Endothelial cell of umbilical vein (primary cell): ENCODE measurements around the gene PLEKHH2. TPM values are rescaled to one million over a fixed set of nuclear protein-coding genes. Genes with fewer than 3 reads are reported as not detected.

Source experiments
- BruUV-seq: library from RNA; stranded (reverse); fragments of 400-500 nt; replicated peaks from 2 replicates; lab custom pipeline; 2021; lab: Mats Ljungman, UMichigan
- CTCF ChIA-PET: fragments of 300-600, 350-600 bp; sonication (Branson Sonifier 250); formaldehyde crosslinking; loops from one replicate; lab custom pipeline; 2021; ENCODE audit warnings: antibody characterized with exemption, inconsistent platforms; lab: Charles Lee
- POLR2A ChIA-PET: fragments of 300-600, 350-600 bp; sonication (Branson Sonifier 250); formaldehyde crosslinking; loops from one replicate; lab custom pipeline; 2021; ENCODE audit warnings: antibody characterized with exemption, inconsistent platforms; lab: Charles Lee
- DNase-seq: peaks from one replicate; pipeline ENCODE4 v3.0.0-alpha.2; 2011; ENCODE audit warnings: low read depth, low spot score
- FAIRE-seq: peaks from 2 replicates; lab custom pipeline; 2011; peaks lifted over from hg19 to GRCh38; lab: Jason Lieb, UNC
- H2AFZ ChIP-seq: 2 replicates; pipeline ENCODE4 v1.6.0; 2012; ENCODE audit warnings: low read depth, low read length, control low read depth, inconsistent platforms
- H3K27ac ChIP-seq: 2 replicates; pipeline ENCODE4 v1.5.1; 2011; ENCODE audit warnings: low read depth, mild to moderate bottlenecking, control low read depth, low read length, moderate library complexity; ENCODE audit not compliant: insufficient read depth
- H3K27me3 ChIP-seq, 2 experiments: 2 replicates each; pipeline versions ENCODE4 v1.6.0 to v1.6.1; 2011; ENCODE audit warnings: low read length in 2 of 2, mixed read lengths in 1 of 2; ENCODE audit not compliant: control insufficient read depth in 2 of 2, insufficient read depth in 2 of 2
- H3K36me3 ChIP-seq, 2 experiments: 2 replicates in 1 of 2; 3 replicates in 1 of 2; pipeline ENCODE4 v1.5.1; 2011; ENCODE audit warnings: low read length in 2 of 2, mild to moderate bottlenecking in 1 of 2, moderate library complexity in 1 of 2; ENCODE audit not compliant: control insufficient read depth in 2 of 2, insufficient read depth in 2 of 2; ENCODE audit errors: extremely low read depth in 1 of 2
- H3K4me1 ChIP-seq: 3 replicates; pipeline ENCODE4 v1.5.1; 2011; ENCODE audit warnings: mild to moderate bottlenecking, low read length; ENCODE audit not compliant: control insufficient read depth, insufficient read depth; ENCODE audit errors: extremely low read depth
- H3K4me2 ChIP-seq: 2 replicates; pipeline ENCODE4 v1.6.1; 2011; ENCODE audit warnings: low read length, control low read depth, mixed read lengths; ENCODE audit not compliant: insufficient read depth
- H3K4me3 ChIP-seq, 3 experiments: fragments of 200-600 bp in 1 of 3; sonication (generic), shearing (Covaris generic) in 1 of 3; replicated peaks in 1 of 3; 2 replicates each; pipeline ENCODE4 v1.5.1; 2011 to 2016; ENCODE audit warnings: control low read depth in 3 of 3, low read length in 3 of 3, mild to moderate bottlenecking in 2 of 3, inconsistent platforms in 1 of 3, low read depth in 1 of 3, moderate library complexity in 1 of 3; ENCODE audit not compliant: insufficient read depth in 1 of 3
- H3K79me2 ChIP-seq: 2 replicates; pipeline ENCODE4 v1.6.0; 2012; ENCODE audit warnings: low read length, inconsistent platforms; ENCODE audit not compliant: control insufficient read depth, insufficient read depth
- H3K9ac ChIP-seq: replicated peaks from 2 replicates; pipeline ENCODE3; 2011; ENCODE audit warnings: low read length, control low read depth; ENCODE audit not compliant: insufficient read depth; ENCODE audit errors: extremely low read depth
- H3K9me1 ChIP-seq: replicated peaks from 3 replicates; pipeline ENCODE4 v1.6.0; 2011; ENCODE audit warnings: mild to moderate bottlenecking, low read length; ENCODE audit not compliant: control insufficient read depth, insufficient read depth; ENCODE audit errors: extremely low read depth
- H3K9me3 ChIP-seq: replicated peaks from 2 replicates; pipeline ENCODE4 v1.5.1; 2012; ENCODE audit warnings: low read length, inconsistent platforms; ENCODE audit not compliant: control insufficient read depth, insufficient read depth
- H4K20me1 ChIP-seq: replicated peaks from 2 replicates; pipeline ENCODE3; 2011; ENCODE audit warnings: mild to moderate bottlenecking, low read length; ENCODE audit not compliant: control insufficient read depth, insufficient read depth; ENCODE audit errors: extremely low read depth
- EZH2 ChIP-seq: IDR thresholded peaks from 2 replicates; pipeline ENCODE4 v1.6.1; 2012; ENCODE audit warnings: borderline replicate concordance, low read depth, mild to moderate bottlenecking, moderate library complexity, low read length, inconsistent platforms; ENCODE audit not compliant: severe bottlenecking
- FOS ChIP-seq: IDR thresholded peaks from 2 replicates; pipeline ENCODE4 v1.6.1; 2011; ENCODE audit warnings: mild to moderate bottlenecking, low read length, moderate library complexity, borderline replicate concordance; ENCODE audit not compliant: insufficient read depth
- GATA2 ChIP-seq: IDR thresholded peaks from 2 replicates; pipeline ENCODE4 v1.7.0; 2011; ENCODE audit warnings: low read depth, mild to moderate bottlenecking, moderate library complexity, mixed read lengths, low read length; ENCODE audit not compliant: insufficient read length, insufficient read depth
- JUN ChIP-seq: IDR thresholded peaks from 2 replicates; pipeline ENCODE4 v1.6.1; 2011; ENCODE audit warnings: borderline replicate concordance, low read depth; ENCODE audit not compliant: insufficient read length, insufficient read depth
- MYC ChIP-seq: IDR thresholded peaks from one replicate; pipeline ENCODE4 v1.6.1; 2011; ENCODE audit warnings: mild to moderate bottlenecking, low read depth, low read length
- POLR2A ChIP-seq: IDR thresholded peaks from 2 replicates; pipeline ENCODE4 v1.6.1; 2012; ENCODE audit warnings: low read depth, mild to moderate bottlenecking, control low read depth, low read length
- POLR2AphosphoS5 ChIP-seq: IDR thresholded peaks from 2 replicates; pipeline ENCODE4 v1.6.1; 2012; ENCODE audit warnings: low read depth, mild to moderate bottlenecking, control low read depth, low read length, moderate library complexity; ENCODE audit not compliant: insufficient read depth
- dilution Hi-C: fragments of 300-500 bp; cut with MboI; formaldehyde crosslinking; loops from one replicate; pipeline ENCODE4 v1.15.0; 2019; ENCODE audit warnings: low sequenced_read_pairs; ENCODE audit not compliant: extremely low pct_ligation_motif_present
- intact Hi-C: fragments of 100-400 bp; cut with micrococcal nuclease; formaldehyde crosslinking; loops from one replicate; pipeline ENCODE4 v1.10.0; 2022
- polyA plus RNA-seq, 4 experiments: library from polyadenylated mRNA; depleted of rRNA in 3 of 4; stranded (reverse) in 3 of 4; unstranded in 1 of 4; fragments of >200 nt; gene quantifications; 2 replicates each; pipeline versions ENCODE4 v1.2.1 to v1.2.3, GENCODE V29; 2011 to 2012; ENCODE audit warnings: missing spikeins in 1 of 4
- total RNA-seq: library from RNA; stranded (reverse); gene quantifications from 2 replicates; pipeline ENCODE4 v1.2.3, GENCODE V29; 2021
- TF ChIP-seq, protein P1 (sequence below), 2 donors: IDR thresholded peaks; 1 replicate in 1 of 2; 2 replicates in 1 of 2; pipeline ENCODE4 v1.5.1; 2011; ENCODE audit warnings: low read length in 2 of 2, mild to moderate bottlenecking in 2 of 2, moderate library complexity in 2 of 2, control low read depth in 1 of 2, inconsistent platforms in 1 of 2, low read depth in 1 of 2; ENCODE audit not compliant: insufficient read depth in 1 of 2; ENCODE audit errors: extremely low read depth in 1 of 2
- TF ChIP-seq, protein P2 (sequence below): IDR thresholded peaks from 2 replicates; pipeline ENCODE4 v1.6.1; 2011; ENCODE audit not compliant: insufficient read depth, insufficient read length

Gene PLEKHH2
- total and polyA plus RNA-seq, 2 donors (not counting 3 experiments of a cell fraction or from before 2014, with no cell fraction given), result 0.41 to 0.58 TPM

DNA sequence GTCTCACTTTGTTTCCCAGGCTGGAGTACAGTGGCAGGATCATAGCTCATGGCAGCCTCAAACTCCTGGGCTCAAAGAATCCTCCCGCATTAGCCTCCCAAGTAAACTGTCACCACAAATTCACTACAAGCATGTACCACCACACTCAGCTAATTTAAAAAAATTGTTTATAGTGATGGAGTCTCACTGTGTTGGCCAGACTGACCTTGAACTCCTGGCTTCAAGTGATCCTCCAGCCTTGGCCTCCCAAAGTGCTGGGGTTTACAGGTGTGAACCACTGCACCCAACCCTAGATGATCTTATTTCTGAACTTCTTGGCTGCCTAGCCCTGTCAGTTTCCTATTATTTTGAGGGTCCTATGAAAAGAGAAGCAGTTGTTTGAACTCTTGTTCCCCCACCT lies 151.6 kb downstream of the PLEKHH2 start:
- FAIRE-seq, result no peak

More for the DNA sequence above, 151.6 kb downstream of the PLEKHH2 start:
- H3K4me3 ChIP-seq, result no peak overlapping the region
- no TSS peak for BruUV-seq
- no peaks in the 10 kb centered on the region for H3K79me2 ChIP-seq
- no peaks in the 10 kb centered on the region for H3K9me1 ChIP-seq
- no peaks in the 10 kb centered on the region for H3K36me3 ChIP-seq
- H3K27me3 ChIP-seq, result no peaks in the 10 kb centered on the region
- H3K9ac ChIP-seq, result no peak overlapping the region
- H4K20me1 ChIP-seq, result no peaks in the 10 kb centered on the region
- H3K4me2 ChIP-seq, result no peak overlapping the region
- no peaks in the 10 kb centered on the region for H3K4me1 ChIP-seq
- no peak overlapping the region for H3K27ac ChIP-seq
- intact Hi-C loops, result no loop called here
- ChIA-PET POLR2A (no interaction called here), CTCF (interaction anchor here (0.9 to 1.6 kb wide), 4 partner anchors 9 to 89 kb away, joined by 3 to 4 read pairs (median 3); partner anchors contain the start of gene DYNC2LI1)
- dilution Hi-C loops, result no loop called here
- TF ChIP-seq, protein P1, sequence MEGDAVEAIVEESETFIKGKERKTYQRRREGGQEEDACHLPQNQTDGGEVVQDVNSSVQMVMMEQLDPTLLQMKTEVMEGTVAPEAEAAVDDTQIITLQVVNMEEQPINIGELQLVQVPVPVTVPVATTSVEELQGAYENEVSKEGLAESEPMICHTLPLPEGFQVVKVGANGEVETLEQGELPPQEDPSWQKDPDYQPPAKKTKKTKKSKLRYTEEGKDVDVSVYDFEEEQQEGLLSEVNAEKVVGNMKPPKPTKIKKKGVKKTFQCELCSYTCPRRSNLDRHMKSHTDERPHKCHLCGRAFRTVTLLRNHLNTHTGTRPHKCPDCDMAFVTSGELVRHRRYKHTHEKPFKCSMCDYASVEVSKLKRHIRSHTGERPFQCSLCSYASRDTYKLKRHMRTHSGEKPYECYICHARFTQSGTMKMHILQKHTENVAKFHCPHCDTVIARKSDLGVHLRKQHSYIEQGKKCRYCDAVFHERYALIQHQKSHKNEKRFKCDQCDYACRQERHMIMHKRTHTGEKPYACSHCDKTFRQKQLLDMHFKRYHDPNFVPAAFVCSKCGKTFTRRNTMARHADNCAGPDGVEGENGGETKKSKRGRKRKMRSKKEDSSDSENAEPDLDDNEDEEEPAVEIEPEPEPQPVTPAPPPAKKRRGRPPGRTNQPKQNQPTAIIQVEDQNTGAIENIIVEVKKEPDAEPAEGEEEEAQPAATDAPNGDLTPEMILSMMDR (IDR thresholded peaks at IDR 0.05; ENCODE audit: extremely low read depth in 1 of 2, insufficient read depth in 1 of 2, low read depth in 1 of 2, low read length in 2 of 2), result no peak
- TF ChIP-seq MYC, result no peak
- no peak for TF ChIP-seq POLR2AphosphoS5
- TF ChIP-seq, protein P2, sequence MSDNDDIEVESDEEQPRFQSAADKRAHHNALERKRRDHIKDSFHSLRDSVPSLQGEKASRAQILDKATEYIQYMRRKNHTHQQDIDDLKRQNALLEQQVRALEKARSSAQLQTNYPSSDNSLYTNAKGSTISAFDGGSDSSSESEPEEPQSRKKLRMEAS, result no peak
- TF ChIP-seq POLR2A, result no peak
- TF ChIP-seq GATA2, result no peak
- TF ChIP-seq EZH2, result no peak
- TF ChIP-seq FOS, result no peak
- TF ChIP-seq JUN, result no peak
- no peak for DNase-seq
- H2AFZ ChIP-seq, result no peak overlapping the region
- H3K9me3 ChIP-seq, result no peaks in the 10 kb centered on the region
